Parathyroid adenoma (tissue), 2 donors: ENCODE results near the gene WFIKKN1.
A peak's percentile ranks its signal among the peaks of the same experiment; 100 is the strongest.

Source experiments
- H2AFZ ChIP-seq: fragments of 300-600 bp; sonication (generic); one replicate; pipeline ENCODE4 v1.7.0; 2017; ENCODE audit warnings: antibody characterized with exemption, mild to moderate bottlenecking
- H3K27ac ChIP-seq: fragments of 300-600 bp; sonication (generic); one replicate; pipeline ENCODE4 v1.7.0; 2017
- H3K27me3 ChIP-seq: fragments of 300-600 bp; sonication (generic); one replicate; pipeline ENCODE4 v1.7.0; 2017; ENCODE audit warnings: low read length; ENCODE audit not compliant: control insufficient read depth, insufficient read depth
- H3K36me3 ChIP-seq: fragments of 300-600 bp; sonication (generic); one replicate; pipeline ENCODE4 v1.7.0; 2017; ENCODE audit warnings: low read length; ENCODE audit not compliant: control insufficient read depth, insufficient read depth
- H3K4me1 ChIP-seq: fragments of 300-600 bp; sonication (generic); one replicate; pipeline ENCODE4 v1.7.0; 2017; ENCODE audit warnings: control low read depth
- H3K4me2 ChIP-seq: fragments of 300-600 bp; sonication (generic); one replicate; pipeline ENCODE4 v1.7.0; 2017; ENCODE audit warnings: low read length
- H3K4me3 ChIP-seq: fragments of 300-600 bp; sonication (generic); one replicate; pipeline ENCODE4 v1.7.0; 2017; ENCODE audit warnings: low read depth, low read length
- H3K79me2 ChIP-seq: fragments of 300-600 bp; sonication (generic); one replicate; pipeline ENCODE4 v1.7.0; 2017; ENCODE audit warnings: control low read depth
- H3K9ac ChIP-seq: fragments of 300-600 bp; sonication (generic); one replicate; pipeline ENCODE4 v1.7.0; 2017; ENCODE audit warnings: mild to moderate bottlenecking
- H3K9me3 ChIP-seq: fragments of 300-600 bp; sonication (generic); one replicate; pipeline ENCODE4 v1.7.0; 2017; ENCODE audit warnings: low read length; ENCODE audit not compliant: control insufficient read depth
- CTCF ChIP-seq: fragments of 300-600 bp; sonication (generic); IDR thresholded peaks from one replicate; pipeline ENCODE4 v1.7.0; 2017; ENCODE audit warnings: antibody characterized with exemption, mild to moderate bottlenecking
- donor health status: primary hyperparathyroidism.

The WFIKKN1 gene

GRCh38 chr16:643050-643368, 12.2 kb downstream of the WFIKKN1 start:
- peaks cover 34% of the 10 kb centered on the region for H3K79me2 ChIP-seq
- H3K27ac ChIP-seq = peak overlapping the region; percentile 85
- H3K9ac ChIP-seq = no peak overlapping the region
- H3K4me1 ChIP-seq = peaks cover 36% of the 10 kb centered on the region
- H3K4me3 ChIP-seq = peak overlapping the region; percentile 83
- H3K4me2 ChIP-seq = peak overlapping the region; percentile 83
- TF ChIP-seq CTCF = no peak
- no peaks in the 10 kb centered on the region for H3K36me3 ChIP-seq
- H2AFZ ChIP-seq = no peak overlapping the region
- H3K27me3 ChIP-seq = no peaks in the 10 kb centered on the region
- no peaks in the 10 kb centered on the region for H3K9me3 ChIP-seq

- no peaks in the 10 kb centered on the region for H3K36me3 ChIP-seq
- no peaks in the 10 kb centered on the region for H3K27me3 ChIP-seq
- peaks cover 42% of the 10 kb centered on the region for H3K4me1 ChIP-seq
- H3K4me3 ChIP-seq = no peak overlapping the region
- no peak overlapping the region for H3K27ac ChIP-seq
- H2AFZ ChIP-seq = no peak overlapping the region
- no peak overlapping the region for H3K4me2 ChIP-seq
- H3K9me3 ChIP-seq = no peaks in the 10 kb centered on the region
- H3K79me2 ChIP-seq = peaks cover 34% of the 10 kb centered on the region
- no peak overlapping the region for H3K9ac ChIP-seq
- TF ChIP-seq CTCF = no peak
Measured at GRCh38 chr16:644556-644955, 13.8 kb downstream of the WFIKKN1 start.

GRCh38 chr16:645852-646678, 15.3 kb downstream of the WFIKKN1 start:
- Histone ChIP-seq H3K27me3 (no peaks in the 10 kb centered on the region), H2AFZ (no peak overlapping the region), H3K9ac (no peak overlapping the region), H3K36me3 (no peaks in the 10 kb centered on the region), H3K4me1 (peaks cover 46% of the 10 kb centered on the region), H3K4me3 (no peak overlapping the region), H3K9me3 (no peaks in the 10 kb centered on the region), H3K27ac (peak overlapping the region; percentile 17), H3K4me2 (no peak overlapping the region), H3K79me2 (peaks cover 34% of the 10 kb centered on the region)
- no peak for TF ChIP-seq CTCF

GRCh38 chr16:646679-647172, 15.9 kb downstream of the WFIKKN1 start:
- Histone ChIP-seq H3K9ac (no peak overlapping the region), H3K4me1 (peaks cover 46% of the 10 kb centered on the region), H3K27me3 (no peaks in the 10 kb centered on the region), H3K4me2 (no peak overlapping the region), H3K36me3 (no peaks in the 10 kb centered on the region), H3K79me2 (peaks cover 34% of the 10 kb centered on the region), H3K27ac (peak overlapping the region; percentile 17), H3K9me3 (no peaks in the 10 kb centered on the region), H3K4me3 (no peak overlapping the region), H2AFZ (no peak overlapping the region)
- no peak for TF ChIP-seq CTCF
